ENCODE measurements around the gene LCNL1. TPM values are rescaled to one million over a fixed set of nuclear protein-coding genes. Genes with fewer than 3 reads are reported as not detected.

The LCNL1 gene
- total and polyA plus RNA-seq, 2 of the 13 experiments (the other 11 are each of a cell fraction or from before 2014, with no cell fraction given): not detected

- TF ChIP-seq, protein P1, sequence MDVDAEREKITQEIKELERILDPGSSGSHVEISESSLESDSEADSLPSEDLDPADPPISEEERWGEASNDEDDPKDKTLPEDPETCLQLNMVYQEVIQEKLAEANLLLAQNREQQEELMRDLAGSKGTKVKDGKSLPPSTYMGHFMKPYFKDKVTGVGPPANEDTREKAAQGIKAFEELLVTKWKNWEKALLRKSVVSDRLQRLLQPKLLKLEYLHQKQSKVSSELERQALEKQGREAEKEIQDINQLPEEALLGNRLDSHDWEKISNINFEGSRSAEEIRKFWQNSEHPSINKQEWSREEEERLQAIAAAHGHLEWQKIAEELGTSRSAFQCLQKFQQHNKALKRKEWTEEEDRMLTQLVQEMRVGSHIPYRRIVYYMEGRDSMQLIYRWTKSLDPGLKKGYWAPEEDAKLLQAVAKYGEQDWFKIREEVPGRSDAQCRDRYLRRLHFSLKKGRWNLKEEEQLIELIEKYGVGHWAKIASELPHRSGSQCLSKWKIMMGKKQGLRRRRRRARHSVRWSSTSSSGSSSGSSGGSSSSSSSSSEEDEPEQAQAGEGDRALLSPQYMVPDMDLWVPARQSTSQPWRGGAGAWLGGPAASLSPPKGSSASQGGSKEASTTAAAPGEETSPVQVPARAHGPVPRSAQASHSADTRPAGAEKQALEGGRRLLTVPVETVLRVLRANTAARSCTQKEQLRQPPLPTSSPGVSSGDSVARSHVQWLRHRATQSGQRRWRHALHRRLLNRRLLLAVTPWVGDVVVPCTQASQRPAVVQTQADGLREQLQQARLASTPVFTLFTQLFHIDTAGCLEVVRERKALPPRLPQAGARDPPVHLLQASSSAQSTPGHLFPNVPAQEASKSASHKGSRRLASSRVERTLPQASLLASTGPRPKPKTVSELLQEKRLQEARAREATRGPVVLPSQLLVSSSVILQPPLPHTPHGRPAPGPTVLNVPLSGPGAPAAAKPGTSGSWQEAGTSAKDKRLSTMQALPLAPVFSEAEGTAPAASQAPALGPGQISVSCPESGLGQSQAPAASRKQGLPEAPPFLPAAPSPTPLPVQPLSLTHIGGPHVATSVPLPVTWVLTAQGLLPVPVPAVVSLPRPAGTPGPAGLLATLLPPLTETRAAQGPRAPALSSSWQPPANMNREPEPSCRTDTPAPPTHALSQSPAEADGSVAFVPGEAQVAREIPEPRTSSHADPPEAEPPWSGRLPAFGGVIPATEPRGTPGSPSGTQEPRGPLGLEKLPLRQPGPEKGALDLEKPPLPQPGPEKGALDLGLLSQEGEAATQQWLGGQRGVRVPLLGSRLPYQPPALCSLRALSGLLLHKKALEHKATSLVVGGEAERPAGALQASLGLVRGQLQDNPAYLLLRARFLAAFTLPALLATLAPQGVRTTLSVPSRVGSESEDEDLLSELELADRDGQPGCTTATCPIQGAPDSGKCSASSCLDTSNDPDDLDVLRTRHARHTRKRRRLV (CRISPR knock-in tag; IDR thresholded peaks at IDR 0.05): no peak
- TF ChIP-seq ZFP41 (CRISPR knock-in tag; IDR thresholded peaks at IDR 0.05; ENCODE audit: borderline replicate concordance): no peak
- TF ChIP-seq ZNF547 (CRISPR knock-in tag; IDR thresholded peaks at IDR 0.05): peak; percentile 94
- TF ChIP-seq MTERF4 (CRISPR knock-in tag; IDR thresholded peaks at IDR 0.05): 0 out of 2 replicates have a peak, but pooled peaks have one; percentile 28
- TF ChIP-seq FOXP1 (IDR thresholded peaks at IDR 0.05): no peak
- TF ChIP-seq FOXP1 (CRISPR knock-in tag; IDR thresholded peaks at IDR 0.05): no peak
- no peak for TF ChIP-seq MTA1 (CRISPR knock-in tag; IDR thresholded peaks at IDR 0.05; ENCODE audit: borderline replicate concordance)
- no peak for TF ChIP-seq ZNF234 (CRISPR knock-in tag; conservative IDR thresholded peaks at IDR 0.05)
- TF ChIP-seq ZNF615 (CRISPR knock-in tag; IDR thresholded peaks at IDR 0.05; ENCODE audit: borderline replicate concordance): no peak
- no peak for TF ChIP-seq JUNB (CRISPR knock-in tag; IDR thresholded peaks at IDR 0.05; ENCODE audit: borderline replicate concordance)
- no peak for TF ChIP-seq CAMTA2 (CRISPR knock-in tag; IDR thresholded peaks at IDR 0.05; ENCODE audit: borderline replicate concordance)
- TF ChIP-seq, protein P2, sequence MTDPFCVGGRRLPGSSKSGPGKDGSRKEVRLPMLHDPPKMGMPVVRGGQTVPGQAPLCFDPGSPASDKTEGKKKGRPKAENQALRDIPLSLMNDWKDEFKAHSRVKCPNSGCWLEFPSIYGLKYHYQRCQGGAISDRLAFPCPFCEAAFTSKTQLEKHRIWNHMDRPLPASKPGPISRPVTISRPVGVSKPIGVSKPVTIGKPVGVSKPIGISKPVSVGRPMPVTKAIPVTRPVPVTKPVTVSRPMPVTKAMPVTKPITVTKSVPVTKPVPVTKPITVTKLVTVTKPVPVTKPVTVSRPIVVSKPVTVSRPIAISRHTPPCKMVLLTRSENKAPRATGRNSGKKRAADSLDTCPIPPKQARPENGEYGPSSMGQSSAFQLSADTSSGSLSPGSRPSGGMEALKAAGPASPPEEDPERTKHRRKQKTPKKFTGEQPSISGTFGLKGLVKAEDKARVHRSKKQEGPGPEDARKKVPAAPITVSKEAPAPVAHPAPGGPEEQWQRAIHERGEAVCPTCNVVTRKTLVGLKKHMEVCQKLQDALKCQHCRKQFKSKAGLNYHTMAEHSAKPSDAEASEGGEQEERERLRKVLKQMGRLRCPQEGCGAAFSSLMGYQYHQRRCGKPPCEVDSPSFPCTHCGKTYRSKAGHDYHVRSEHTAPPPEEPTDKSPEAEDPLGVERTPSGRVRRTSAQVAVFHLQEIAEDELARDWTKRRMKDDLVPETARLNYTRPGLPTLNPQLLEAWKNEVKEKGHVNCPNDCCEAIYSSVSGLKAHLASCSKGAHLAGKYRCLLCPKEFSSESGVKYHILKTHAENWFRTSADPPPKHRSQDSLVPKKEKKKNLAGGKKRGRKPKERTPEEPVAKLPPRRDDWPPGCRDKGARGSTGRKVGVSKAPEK (CRISPR knock-in tag; IDR thresholded peaks at IDR 0.05; ENCODE audit: borderline replicate concordance): no peak
- no peak for TF ChIP-seq STAG1 (CRISPR knock-in tag; IDR thresholded peaks at IDR 0.05)
- no peak for TF ChIP-seq IKZF1 (IDR thresholded peaks at IDR 0.05)
- TF ChIP-seq RAD51 (IDR thresholded peaks at IDR 0.05; ENCODE audit: borderline replicate concordance): no peak
- TF ChIP-seq KDM2A (CRISPR knock-in tag; IDR thresholded peaks at IDR 0.05; ENCODE audit: borderline replicate concordance, low read depth): peak; percentile 77
- TF ChIP-seq NFE2L1 (CRISPR knock-in tag; IDR thresholded peaks at IDR 0.05; ENCODE audit: borderline replicate concordance): no peak
- TF ChIP-seq AKAP8 (CRISPR knock-in tag; IDR thresholded peaks at IDR 0.05): 0 out of 2 replicates have a peak, but pooled peaks have one; percentile 9
- no peak for TF ChIP-seq ZNF678 (CRISPR knock-in tag; IDR thresholded peaks at IDR 0.05)
Observed at GRCh38 chr9:136991993-136992818, 9.4 kb downstream of the LCNL1 start, which contains the start of gene PAXX (continued).
